ENCODE results near the gene GRM4. TPM values are rescaled to one million over a fixed set of nuclear protein-coding genes. Genes with fewer than 3 reads are reported as not detected.

Gene GRM4
- total RNA-seq, 1 donor: not detected

DNA sequence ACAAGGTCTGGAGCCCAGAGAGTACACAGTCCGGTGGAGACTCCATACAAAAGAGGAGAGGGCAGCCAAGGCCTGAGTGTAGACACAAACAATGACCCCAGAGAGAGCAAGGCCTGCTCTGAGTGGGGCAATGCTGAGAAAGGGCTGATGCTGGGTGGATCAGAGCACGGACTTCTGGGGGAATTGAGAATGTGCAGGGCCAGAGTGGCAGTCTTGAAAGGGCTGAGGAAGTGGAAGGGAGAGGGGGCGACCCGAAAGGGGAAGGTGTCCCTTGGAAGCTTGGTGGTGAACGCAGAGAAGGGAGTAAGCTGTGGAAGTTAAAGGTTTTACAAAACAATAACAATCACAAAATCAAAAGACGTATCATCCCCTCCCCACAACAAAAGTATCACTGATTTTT is 12.0 kb upstream of the GRM4 start:
- H3K4me3 ChIP-seq (ENCODE audit: low read depth, low read length): no peak overlapping the region
- TF ChIP-seq CTCF (IDR thresholded peaks at IDR 0.05; ENCODE audit: insufficient read depth, low read length): no peak
- DNase-seq (ENCODE audit: low read depth): no peak

DNA sequence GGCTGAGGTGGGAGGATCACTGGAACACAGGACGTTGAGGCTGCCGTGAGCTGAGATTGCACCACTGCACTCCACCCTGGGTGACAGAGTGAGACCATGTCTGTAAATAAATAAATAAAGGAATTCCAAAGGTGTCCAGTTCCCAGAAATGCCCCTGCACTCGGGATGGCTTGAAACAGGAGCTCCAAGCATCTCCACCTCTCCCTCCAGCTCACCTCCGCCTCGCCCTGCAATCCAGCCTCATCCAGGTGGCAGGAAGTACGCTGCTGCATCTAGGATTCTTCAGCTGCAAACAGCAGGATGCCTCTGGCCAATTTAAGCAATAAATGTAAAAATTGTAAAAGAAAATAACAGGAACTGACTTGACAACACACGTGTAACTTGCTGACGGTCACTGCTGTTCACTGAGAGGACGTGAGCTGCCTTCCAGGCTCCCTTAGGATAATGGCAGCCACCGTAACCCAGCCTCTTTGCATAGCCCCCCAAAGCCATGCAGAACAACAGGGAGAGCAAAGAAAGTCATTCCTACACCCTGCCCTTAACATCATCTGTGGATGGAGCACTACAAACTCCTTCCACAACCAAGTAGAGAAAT is 11.4 kb upstream of the GRM4 start:
- no peak for DNase-seq (ENCODE audit: low read depth)
- no peak overlapping the region for H3K4me3 ChIP-seq (ENCODE audit: low read depth, low read length)
- TF ChIP-seq CTCF (IDR thresholded peaks at IDR 0.05; ENCODE audit: insufficient read depth, low read length): no peak

- no peak overlapping the region for H3K4me3 ChIP-seq (ENCODE audit: low read depth, low read length)
- no peak for TF ChIP-seq CTCF (IDR thresholded peaks at IDR 0.05; ENCODE audit: insufficient read depth, low read length)
- no peak for DNase-seq (ENCODE audit: low read depth)
These were observed 9.8 kb upstream of the GRM4 start for GRCh38 chr6:34155471-34156300.

DNA sequence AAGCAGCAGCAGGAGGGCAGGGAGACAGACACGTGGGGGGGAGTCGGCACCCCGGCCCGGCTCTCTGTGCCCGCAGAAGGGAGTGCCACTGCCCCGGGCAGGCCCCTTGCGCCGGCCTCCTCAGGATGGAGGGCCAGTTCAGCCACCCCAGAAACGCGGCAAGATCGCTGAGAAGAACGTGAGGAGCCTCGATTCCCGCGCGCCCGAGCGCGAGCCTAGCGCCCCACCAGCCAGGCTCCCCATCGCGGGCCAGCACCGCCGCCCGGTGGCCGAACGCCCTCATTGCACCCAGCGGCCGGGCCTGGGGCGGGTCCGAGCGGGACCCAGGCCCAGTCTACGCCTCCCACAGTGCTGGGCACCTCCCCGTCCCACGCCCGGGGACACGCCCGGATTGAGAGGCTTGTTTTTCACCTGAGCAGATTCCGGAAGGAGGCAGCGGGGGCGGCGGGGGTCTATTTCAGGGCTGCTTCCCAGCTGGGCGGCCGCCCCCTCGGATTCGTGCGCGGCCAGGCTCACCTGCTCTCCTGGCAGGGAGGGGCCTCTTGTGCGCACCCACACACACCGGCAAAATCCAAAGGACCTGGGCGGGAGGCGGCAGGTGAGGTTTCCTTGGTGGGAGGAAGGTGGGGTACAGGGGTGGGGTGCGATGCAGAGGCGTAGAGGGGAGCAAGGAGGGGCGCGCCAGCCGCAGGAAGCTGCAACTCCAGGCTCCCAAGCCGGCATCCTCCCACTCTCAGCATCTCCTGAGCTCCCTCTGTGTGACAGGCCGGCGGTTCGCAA is 9.0 kb upstream of the GRM4 start:
- peak overlapping the region; percentile 45 for H3K4me3 ChIP-seq (ENCODE audit: low read depth, low read length)
- peak; percentile 32 for DNase-seq (ENCODE audit: low read depth)

GRCh38 chr6:34152806-34153520 is 7.1 kb upstream of the GRM4 start:
- DNase-seq (ENCODE audit: low read depth): no peak
- no peak overlapping the region for H3K4me3 ChIP-seq (ENCODE audit: low read depth, low read length)
- TF ChIP-seq CTCF (IDR thresholded peaks at IDR 0.05; ENCODE audit: insufficient read depth, low read length): no peak

More for the DNA sequence above, 9.0 kb upstream of the GRM4 start:
- peak; percentile 74 for TF ChIP-seq CTCF (IDR thresholded peaks at IDR 0.05; ENCODE audit: insufficient read depth, low read length)

DNA sequence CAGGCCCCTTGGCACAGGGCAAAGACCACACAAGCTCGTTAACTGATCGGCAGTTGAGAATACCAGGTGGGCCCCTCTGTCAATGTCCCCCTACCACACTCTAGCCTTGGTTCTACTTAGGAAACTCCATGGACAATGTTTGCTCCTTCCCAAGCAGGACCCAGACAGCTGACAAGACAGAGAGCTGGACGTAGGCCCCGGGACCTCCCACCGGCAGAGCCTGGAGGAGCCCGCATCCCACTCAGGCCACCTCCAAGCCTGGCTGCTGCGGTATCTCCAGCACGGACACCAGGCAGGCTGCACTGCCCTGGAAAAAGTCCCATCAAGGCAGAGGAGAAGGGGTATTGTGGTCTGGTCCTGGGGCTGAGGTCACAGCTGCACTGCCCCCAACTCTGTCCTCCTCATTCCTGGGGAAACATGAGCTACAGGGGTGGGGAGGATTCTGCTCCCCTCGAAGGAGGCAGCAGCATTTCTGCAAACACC is 6.2 kb upstream of the GRM4 start:
- H3K4me3 ChIP-seq (ENCODE audit: low read depth, low read length): no peak overlapping the region
- DNase-seq (ENCODE audit: low read depth): no peak
- TF ChIP-seq CTCF (IDR thresholded peaks at IDR 0.05; ENCODE audit: insufficient read depth, low read length): no peak

All from fibroblast of the aortic adventitia (primary cell).